Endothelial cell of hepatic sinusoid (primary cell): Measurements from ENCODE around the gene PRKCZ.

Experiments used
- in situ Hi-C: cut with HindIII; loops from 2 replicates; pipeline ENCODE4 v1.10.0; 2017; ENCODE audit warnings: low sequenced_read_pairs

PRKCZ gene

DNA sequence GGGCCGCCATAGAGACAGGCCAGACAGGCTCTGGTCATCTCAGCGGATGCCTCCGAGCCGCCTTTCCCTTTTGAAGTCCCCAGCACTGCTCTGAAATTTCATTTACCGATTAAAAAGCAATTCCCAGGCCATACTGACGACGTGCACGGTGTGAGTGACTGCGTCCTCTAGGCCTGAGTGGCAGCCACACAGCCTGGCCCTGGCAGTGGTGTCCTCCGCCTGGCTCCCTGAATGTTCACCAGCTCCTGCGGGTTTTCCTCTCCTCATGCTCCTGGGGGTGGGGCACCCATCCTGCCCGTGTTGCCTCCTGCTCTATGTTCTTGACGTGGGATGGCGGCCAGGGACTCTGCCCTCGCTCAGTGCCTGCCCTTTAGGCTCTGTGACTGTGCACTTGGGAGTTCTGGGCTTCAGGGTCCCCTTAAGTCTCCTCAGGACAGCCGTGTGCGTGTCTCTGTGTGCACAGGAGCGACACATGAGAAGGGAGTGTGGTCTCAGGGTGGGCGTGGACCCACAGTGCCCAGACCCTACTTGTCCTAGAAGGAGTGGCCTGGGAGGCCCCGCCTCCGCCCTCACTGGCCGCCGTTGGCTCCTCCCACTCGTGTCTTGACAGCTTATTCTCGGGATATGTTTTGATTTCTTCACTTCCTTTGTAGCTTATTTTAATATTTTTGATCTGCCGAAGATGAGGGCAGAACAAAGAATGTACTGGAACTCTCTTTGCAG is 181.5 kb downstream of the PRKCZ start:
- in situ Hi-C loops, result no loop called here

- in situ Hi-C loops, result no loop called here
Observed at GRCh38 chr1:2232255-2232915, 182.2 kb downstream of the PRKCZ start.

DNA sequence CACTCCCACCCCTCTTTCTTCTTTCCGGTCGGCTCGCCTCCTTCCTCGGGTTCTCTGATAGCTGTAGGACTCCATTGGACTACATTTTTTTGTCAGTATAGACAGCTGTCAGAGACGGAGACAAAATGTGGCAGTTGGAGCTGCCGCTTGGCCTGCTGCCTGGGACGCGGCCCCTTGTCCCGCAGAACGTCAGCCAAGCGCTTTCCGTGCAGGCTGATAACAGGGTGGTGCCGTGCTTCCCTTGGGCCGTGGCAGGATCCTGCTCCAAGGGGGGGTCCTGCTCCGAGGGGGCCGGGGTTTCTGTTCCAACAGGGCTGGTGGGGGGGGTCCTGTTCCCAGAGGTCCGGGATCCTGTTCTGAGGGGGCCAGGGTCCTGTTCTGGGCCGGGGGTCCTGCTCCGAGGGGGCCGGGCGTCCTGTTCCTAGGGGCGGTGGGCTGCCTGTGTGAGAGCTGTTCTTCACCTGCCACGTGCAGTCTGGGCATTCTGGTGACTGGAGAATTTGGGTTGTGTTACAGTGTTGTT is 182.8 kb downstream of the PRKCZ start:
- in situ Hi-C loops, result no loop called here

GRCh38 chr1:2233468-2233867 is 183.3 kb downstream of the PRKCZ start:
- in situ Hi-C loops, result no loop called here

GRCh38 chr1:2233997-2234761 is 184.0 kb downstream of the PRKCZ start:
- in situ Hi-C loops, result no loop called here

GRCh38 chr1:2234762-2235113 is 184.5 kb downstream of the PRKCZ start:
- in situ Hi-C loops, result no loop called here
